ENCODE data around the gene SLC66A1.

- TF ChIP-seq CTCF (IDR thresholded peaks at IDR 0.05), result no peak
- no peak for TF ChIP-seq POLR2A (IDR thresholded peaks at IDR 0.05)
- TF ChIP-seq POLR2AphosphoS5 (IDR thresholded peaks at IDR 0.05), result no peak
Observed at GRCh38 chr1:19305880-19306279, 6.2 kb upstream of the SLC66A1 start.

All from suprapubic skin (tissue), 4 donors.